GM21786 (cell line): ENCODE measurements around the gene MTAP.
"Not testable (repeated sequence)": the region's sequence is repeated elsewhere in the genome, so short reads cannot be mapped to it uniquely, and the experiment has no call there.

Experiments used
- ATAC-seq: cut with Tn5 transposase; IDR thresholded peaks from one replicate; pipeline ENCODE4 v1.9.1; 2021; ENCODE audit not compliant: unreplicated experiment

MTAP gene

GRCh38 chr9:21906881-21907280, 104.4 kb downstream of the MTAP start:
- no peak for ATAC-seq

- peak; percentile 88 for ATAC-seq
Observed at GRCh38 chr9:21919377-21920362, 117.2 kb downstream of the MTAP start.

- no peak for ATAC-seq
Observed at GRCh38 chr9:21923694-21924093, 121.3 kb downstream of the MTAP start.

- no peak for ATAC-seq
Observed at GRCh38 chr9:21927752-21928151, 125.3 kb downstream of the MTAP start.

- no peak for ATAC-seq
Observed at GRCh38 chr9:21931428-21931827, 129.0 kb downstream of the MTAP start.

GRCh38 chr9:21933281-21933680, 130.8 kb downstream of the MTAP start:
- no peak for ATAC-seq

GRCh38 chr9:21933865-21934264, 131.4 kb downstream of the MTAP start:
- no peak for ATAC-seq

GRCh38 chr9:21935631-21936030, 133.2 kb downstream of the MTAP start:
- no peak for ATAC-seq

GRCh38 chr9:21936161-21936560, 133.7 kb downstream of the MTAP start:
- no peak for ATAC-seq

- ATAC-seq, result no peak
Observed at GRCh38 chr9:21941337-21941995, 139.0 kb downstream of the MTAP start.

GRCh38 chr9:21943464-21943863, 141.0 kb downstream of the MTAP start:
- ATAC-seq, result no peak

- ATAC-seq, result no peak
Observed at GRCh38 chr9:21945606-21946005, 143.2 kb downstream of the MTAP start.

GRCh38 chr9:21958833-21959232, 156.4 kb downstream of the MTAP start:
- ATAC-seq, result no peak

- ATAC-seq, result not testable (repeated sequence)
Observed at GRCh38 chr9:21959268-21959667, 156.8 kb downstream of the MTAP start.

GRCh38 chr9:21961569-21961968, 159.1 kb downstream of the MTAP start:
- ATAC-seq, result no peak

GRCh38 chr9:21964925-21965385, 162.5 kb downstream of the MTAP start:
- ATAC-seq, result peak; percentile 38

- ATAC-seq, result peak; percentile 87
Observed at GRCh38 chr9:21965401-21965951, 163.0 kb downstream of the MTAP start.

- ATAC-seq, result no peak
Observed at GRCh38 chr9:21966140-21966851, 163.9 kb downstream of the MTAP start.

- ATAC-seq, result no peak
Observed at GRCh38 chr9:21967169-21967568, 164.7 kb downstream of the MTAP start.

GRCh38 chr9:21967702-21968101, 165.3 kb downstream of the MTAP start:
- ATAC-seq, result no peak
